A673 (cell line): ENCODE data around the gene MAPK11. TPM values are rescaled to one million over a fixed set of nuclear protein-coding genes. Genes with fewer than 3 reads are reported as not detected.
A peak's percentile ranks its signal among the peaks of the same experiment; 100 is the strongest.

ENCODE experiments used
- BruUV-seq: library from RNA; stranded (reverse); fragments of 400-500 nt; replicated peaks from 2 replicates; lab custom pipeline; 2021; lab: Mats Ljungman, UMichigan
- CTCF ChIA-PET: fragments of 300-600 bp; sonication (Branson Sonifier 250); formaldehyde crosslinking; loops from one replicate; lab custom pipeline; 2022; ENCODE audit warnings: antibody characterized with exemption; lab: Charles Lee
- POLR2A ChIA-PET: fragments of 300-600 bp; sonication (Branson Sonifier 250); formaldehyde crosslinking; loops from one replicate; lab custom pipeline; 2022; ENCODE audit warnings: antibody characterized with exemption; ENCODE audit not compliant: low non-redundant PET; lab: Charles Lee
- DNase-seq: peaks from one replicate; pipeline ENCODE4 v3.0.0-alpha.2; 2015; ENCODE audit warnings: low spot score
- H3K27ac ChIP-seq: fragments of 200-600 bp; sonication (generic); 2 replicates; pipeline ENCODE4 v1.5.1; 2016; ENCODE audit warnings: mixed run types, low read depth, mild to moderate bottlenecking, mixed read lengths, antibody characterized with exemption, low read length; ENCODE audit not compliant: poor library complexity, severe bottlenecking
- H3K27me3 ChIP-seq: fragments of 200-600 bp; sonication (generic); replicated peaks from 2 replicates; pipeline ENCODE4 v1.6.1; 2017; ENCODE audit warnings: mixed run types, low read depth, mild to moderate bottlenecking, mixed read lengths, antibody characterized with exemption, low read length; ENCODE audit not compliant: insufficient read depth, poor library complexity
- H3K36me3 ChIP-seq: fragments of 200-600 bp; sonication (generic); 2 replicates; pipeline ENCODE4 v1.6.1; 2016; ENCODE audit warnings: mixed run types, mild to moderate bottlenecking, mixed read lengths, antibody characterized with exemption, low read length; ENCODE audit not compliant: insufficient read depth, poor library complexity, severe bottlenecking
- H3K4me1 ChIP-seq: fragments of 200-600 bp; sonication (generic); 2 replicates; pipeline ENCODE4 v1.6.1; 2017; ENCODE audit warnings: mixed run types, mild to moderate bottlenecking, mixed read lengths, antibody characterized with exemption, low read length; ENCODE audit not compliant: insufficient read depth, poor library complexity, severe bottlenecking
- H3K4me3 ChIP-seq: fragments of 200-600 bp; sonication (generic); 2 replicates; pipeline ENCODE4 v1.5.1; 2016; ENCODE audit warnings: low read depth, mixed run types, mild to moderate bottlenecking, mixed read lengths, low read length; ENCODE audit not compliant: poor library complexity, severe bottlenecking
- H3K9me3 ChIP-seq: fragments of 200-600 bp; sonication (generic); 2 replicates; pipeline ENCODE4 v1.6.1; 2016; ENCODE audit warnings: mixed run types, low read depth, mild to moderate bottlenecking, mixed read lengths, antibody characterized with exemption, low read length; ENCODE audit not compliant: poor library complexity, severe bottlenecking
- CTCF ChIP-seq: fragments of 300-800, 200-600 bp; sonication (generic); conservative IDR thresholded peaks from 2 replicates; pipeline ENCODE4 v1.5.1; 2017; ENCODE audit warnings: low read depth, mild to moderate bottlenecking, antibody characterized with exemption, low read length, moderate library complexity, mixed read lengths
- EZH2 ChIP-seq: fragments of 200-600 bp; sonication (generic); IDR thresholded peaks from 2 replicates; pipeline ENCODE4 v1.6.1; 2017; ENCODE audit warnings: borderline replicate concordance, low read depth, mild to moderate bottlenecking, mixed read lengths, antibody characterized with exemption, low read length; ENCODE audit not compliant: poor library complexity, severe bottlenecking
- intact Hi-C: fragments of 100-400 bp; cut with micrococcal nuclease; formaldehyde crosslinking; loops from one replicate; pipeline ENCODE4 v1.10.0; 2022; ENCODE audit not compliant: unreplicated experiment
- total RNA-seq: library from RNA; stranded (reverse); gene quantifications from 2 replicates; pipeline ENCODE4 v1.2.3, GENCODE V29; 2021

The MAPK11 gene
- total RNA-seq, 1 experiment from 2014 or later, result 5.4 TPM

DNA sequence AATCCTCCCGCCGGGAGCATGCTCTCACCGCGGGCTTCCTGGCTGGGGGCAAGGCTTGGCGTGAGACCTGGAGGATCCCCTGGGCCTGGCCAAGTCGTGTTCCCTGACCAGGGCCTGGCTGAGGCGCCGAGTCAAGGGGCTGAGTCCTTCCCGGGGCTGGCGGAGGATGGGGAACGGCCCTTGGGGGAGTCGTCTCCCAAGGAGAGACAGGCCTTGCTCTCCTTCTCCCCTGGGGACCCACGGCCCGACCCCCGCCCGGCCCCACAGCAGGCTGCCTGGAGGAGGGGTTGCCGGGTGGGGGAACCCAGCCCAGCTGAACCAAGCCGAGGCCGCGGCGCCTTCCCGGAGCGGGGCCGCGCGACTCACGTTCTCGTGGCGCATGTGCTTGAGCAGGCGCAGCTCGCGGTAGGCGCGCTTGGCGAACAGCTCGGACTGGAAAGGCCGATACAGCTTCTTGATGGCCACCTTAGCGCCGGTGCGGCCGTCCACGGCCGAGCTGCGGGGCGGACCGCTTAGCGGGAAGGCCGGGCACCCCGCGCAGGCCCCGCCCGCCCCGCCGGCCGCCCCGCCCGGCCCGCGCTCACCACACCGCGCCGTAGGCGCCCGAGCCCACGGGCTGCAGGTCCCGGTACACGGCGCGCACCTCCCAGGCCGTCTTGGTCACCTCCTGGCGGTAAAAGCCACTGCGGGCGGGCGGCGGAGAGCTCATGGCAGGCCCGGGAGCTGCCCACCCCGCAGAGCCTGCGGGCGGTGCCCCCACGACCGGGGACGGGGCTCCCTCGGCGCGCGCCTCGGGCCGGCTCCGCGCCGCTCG, 9.2 kb downstream of the MAPK11 start:
- Histone ChIP-seq H3K9me3 (no peaks in the 10 kb centered on the region), H3K36me3 (no peaks in the 10 kb centered on the region), H3K27ac (peak overlapping the region; percentile 75), H3K4me1 (peaks cover 11% of the 10 kb centered on the region), H3K4me3 (peak overlapping the region; percentile 54), H3K27me3 (no peaks in the 10 kb centered on the region)
- intact Hi-C loops, result no loop called here
- peak; percentile 76 for DNase-seq
- POLR2A ChIA-PET, result interaction anchor here (0.6 kb wide), 1 partner anchor 66 kb away, joined by 4 read pairs; no protein-coding TSS in a partner anchor
- TF ChIP-seq CTCF (no peak), EZH2 (no peak)
- CTCF ChIA-PET, result interaction anchor here (0.6 kb wide), 1 partner anchor 15 kb away, joined by 3 read pairs; no protein-coding TSS in a partner anchor
- no TSS peak for BruUV-seq

GRCh38 chr22:50260434-50260800, 9.8 kb downstream of the MAPK11 start:
- no peaks in the 10 kb centered on the region for H3K27me3 ChIP-seq
- intact Hi-C loops, result no loop called here
- BruUV-seq, result no TSS peak
- peaks cover 11% of the 10 kb centered on the region for H3K4me1 ChIP-seq
- H3K9me3 ChIP-seq, result no peaks in the 10 kb centered on the region
- CTCF ChIA-PET, result no interaction called here
- POLR2A ChIA-PET, result interaction anchor here (0.6 kb wide), 1 partner anchor 67 kb away, joined by 4 read pairs; no protein-coding TSS in a partner anchor
- TF ChIP-seq EZH2, result no peak
- no peak for TF ChIP-seq CTCF
- H3K4me3 ChIP-seq, result peak overlapping the region; percentile 54
- H3K27ac ChIP-seq, result peak overlapping the region; percentile 75
- no peaks in the 10 kb centered on the region for H3K36me3 ChIP-seq
- DNase-seq, result no peak

GRCh38 chr22:50259302-50259701, 10.9 kb downstream of the MAPK11 start:
- ChIA-PET POLR2A (no interaction called here), CTCF (no interaction called here)
- no peak for TF ChIP-seq CTCF
- no peak for TF ChIP-seq EZH2
- intact Hi-C loops, result no loop called here
- Histone ChIP-seq H3K4me3 (no peak overlapping the region), H3K27ac (no peak overlapping the region), H3K36me3 (no peaks in the 10 kb centered on the region), H3K4me1 (peaks cover 11% of the 10 kb centered on the region), H3K9me3 (no peaks in the 10 kb centered on the region), H3K27me3 (no peaks in the 10 kb centered on the region)
- DNase-seq, result no peak
- no TSS peak for BruUV-seq
